Activated CD4-positive, alpha-beta T cell treated with anti-CD3 and anti-CD28 coated beads for 36 hours (primary cell): ENCODE measurements around the gene GPRIN3. TPM values are rescaled to one million over a fixed set of nuclear protein-coding genes. Genes with fewer than 3 reads are reported as not detected.
A peak's percentile ranks its signal among the peaks of the same experiment; 100 is the strongest.

Experiments used
- ATAC-seq: fragments of 200-7000 bp; cut with Tn5 transposase; one replicate; pipeline ENCODE4 v1.10.0; 2021; ENCODE audit warnings: mild to moderate bottlenecking, moderate library complexity
- CTCF ChIA-PET: fragments of 350-600 bp; sonication (Branson Sonifier 250); formaldehyde crosslinking; loops from one replicate; lab custom pipeline; 2021; ENCODE audit warnings: antibody characterized with exemption; lab: Charles Lee
- POLR2A ChIA-PET: fragments of 350-600 bp; sonication (Branson Sonifier 250); formaldehyde crosslinking; loops from one replicate; lab custom pipeline; 2021; ENCODE audit warnings: antibody characterized with exemption, inconsistent platforms; lab: Charles Lee
- DNase-seq: peaks from one replicate; pipeline ENCODE4 v3.0.0-alpha.2; 2020
- H3K27ac Mint-ChIP-seq: one replicate; pipeline ENCODE4 v1.8.0; 2021; ENCODE audit warnings: mixed read lengths
- H3K27me3 Mint-ChIP-seq: one replicate; pipeline ENCODE4 v1.8.0; 2021; ENCODE audit warnings: mixed read lengths
- H3K36me3 Mint-ChIP-seq: one replicate; pipeline ENCODE4 v1.8.0; 2021; ENCODE audit warnings: low read depth, mixed read lengths
- H3K4me1 Mint-ChIP-seq: one replicate; pipeline ENCODE4 v1.8.0; 2021; ENCODE audit warnings: mixed read lengths
- H3K4me3 Mint-ChIP-seq: one replicate; pipeline ENCODE4 v1.8.0; 2021; ENCODE audit warnings: mild to moderate bottlenecking, moderate library complexity, mixed read lengths
- H3K9me3 Mint-ChIP-seq: one replicate; pipeline ENCODE4 v1.8.0; 2021; ENCODE audit warnings: low read depth, mixed read lengths
- intact Hi-C, 2 experiments: fragments of 100-400 bp; cut with DNase I in 1 of 2; cut with micrococcal nuclease in 1 of 2; formaldehyde crosslinking; loops; one replicate each; pipeline versions ENCODE4 v1.14.2 to v1.15.1; 2022 to 2024; cut with DNase I, micrococcal nuclease
- total RNA-seq, 2 experiments: library from RNA; stranded (reverse); gene quantifications; one replicate each; pipeline ENCODE4 v1.2.3, GENCODE V29; 2021

Gene GPRIN3
- total RNA-seq, 2 experiments from 2014 or later: 10.5 to 12.2 TPM

DNA sequence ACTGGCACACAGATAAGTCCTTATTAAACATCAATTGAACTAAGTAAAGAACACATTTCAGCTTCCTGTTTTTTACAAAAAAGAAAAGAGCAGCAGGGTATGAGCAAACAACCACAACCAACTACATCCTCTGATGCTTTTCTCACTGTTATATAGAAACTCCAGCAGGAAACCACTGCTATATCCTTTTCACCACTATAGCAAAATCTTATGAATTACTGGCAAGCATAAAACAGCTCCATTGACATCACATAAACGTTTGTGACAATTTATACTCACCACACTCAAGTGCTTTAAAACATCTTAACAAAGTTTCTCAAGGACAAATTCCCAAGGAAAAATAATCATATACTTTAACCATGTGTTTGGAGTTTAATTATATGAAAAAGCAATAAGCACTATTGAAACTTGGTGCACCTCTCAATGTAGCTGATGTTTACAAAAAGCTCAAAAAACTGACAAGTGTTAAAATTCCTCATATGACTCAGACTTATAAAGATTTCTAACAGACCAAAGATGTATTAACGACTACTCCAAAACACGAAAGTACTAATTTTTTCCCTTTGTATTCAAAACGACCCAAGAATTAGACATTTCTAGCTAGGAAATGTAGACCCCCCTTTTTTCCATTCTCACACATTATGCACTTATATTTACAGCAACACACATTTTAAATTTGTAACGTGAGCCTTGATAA, 12.9 kb downstream of the GPRIN3 start:
- POLR2A ChIA-PET: interaction anchor here (0.5 to 1.4 kb wide), 10 partner anchors 11 to 1866 kb away, joined by 3 to 11 read pairs (median 4); partner anchors contain the start of gene GPRIN3
- H3K4me3 Mint-ChIP-seq: peak overlapping the region; percentile 53
- intact Hi-C loops: loop anchor here (1.0 to 10.0 kb wide), 12 partner anchors 9 to 1010 kb away; partner anchors contain the start of genes GPRIN3 (in 1 of the 2), HERC6 (in 1 of the 2), PPM1K (in 1 of the 2) and TIGD2 (in 1 of the 2)

DNA sequence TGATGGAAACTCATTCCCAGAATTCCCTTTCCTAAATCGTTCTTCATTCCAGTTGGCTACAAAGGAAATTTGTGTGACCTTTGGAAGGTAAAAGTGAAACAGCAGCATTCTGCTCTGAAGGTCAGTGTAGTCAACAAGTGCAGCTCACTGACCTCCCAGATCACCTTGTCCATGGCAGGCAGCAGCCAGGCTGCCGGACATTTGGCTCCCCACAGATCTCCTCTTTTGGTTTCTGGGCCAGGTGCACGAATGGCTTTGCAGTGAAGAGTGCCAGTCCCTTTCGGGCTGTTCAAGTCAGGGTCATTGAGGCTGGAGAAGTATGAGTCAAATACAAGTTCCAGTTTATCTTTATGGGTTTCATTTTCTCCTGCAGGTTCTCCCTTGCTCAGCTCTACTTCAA, 14.3 kb downstream of the GPRIN3 start:
- ChIA-PET POLR2A (no interaction called here), CTCF (interaction anchor here (1.1 to 3.5 kb wide), 4 partner anchors 9 to 141 kb away, joined by 4 to 14 read pairs (median 12); no protein-coding TSS in a partner anchor)
- ATAC-seq (no peak), DNase-seq (no peak)
- Mint-ChIP-seq H3K27ac (peak overlapping the region; percentile 94), H3K4me3 (peak overlapping the region; percentile 53), H3K9me3 (peaks cover 2% of the 10 kb centered on the region), H3K27me3 (no peaks in the 10 kb centered on the region), H3K36me3 (peaks cover 11% of the 10 kb centered on the region), H3K4me1 (peaks cover 95% of the 10 kb centered on the region)
- intact Hi-C loops: loop anchor here (5.0 to 10.0 kb wide), 5 partner anchors 36 to 1008 kb away; partner anchors contain the start of genes HERC6 (in 1 of the 2), PPM1K (in 1 of the 2) and TIGD2 (in 1 of the 2)

More for the DNA sequence above, 12.9 kb downstream of the GPRIN3 start:
- no peak for DNase-seq
- H3K4me1 Mint-ChIP-seq: peaks cover 83% of the 10 kb centered on the region
- no peaks in the 10 kb centered on the region for H3K27me3 Mint-ChIP-seq
- H3K36me3 Mint-ChIP-seq: peaks cover 11% of the 10 kb centered on the region
- CTCF ChIA-PET: interaction anchor here (0.6 to 3.5 kb wide), 16 partner anchors 9 to 908 kb away, joined by 3 to 14 read pairs (median 4); partner anchors contain the start of gene GPRIN3
- peaks cover 2% of the 10 kb centered on the region for H3K9me3 Mint-ChIP-seq
- peak overlapping the region; percentile 94 for H3K27ac Mint-ChIP-seq
- peak; percentile 66 for ATAC-seq

- POLR2A ChIA-PET: interaction anchor here (1.2 to 1.8 kb wide), 2 partner anchors 9 to 10 kb away, joined by 4 to 12 read pairs; no protein-coding TSS in a partner anchor
Measured at GRCh38 chr4:89290727-89291516, 16.7 kb downstream of the GPRIN3 start.

DNA sequence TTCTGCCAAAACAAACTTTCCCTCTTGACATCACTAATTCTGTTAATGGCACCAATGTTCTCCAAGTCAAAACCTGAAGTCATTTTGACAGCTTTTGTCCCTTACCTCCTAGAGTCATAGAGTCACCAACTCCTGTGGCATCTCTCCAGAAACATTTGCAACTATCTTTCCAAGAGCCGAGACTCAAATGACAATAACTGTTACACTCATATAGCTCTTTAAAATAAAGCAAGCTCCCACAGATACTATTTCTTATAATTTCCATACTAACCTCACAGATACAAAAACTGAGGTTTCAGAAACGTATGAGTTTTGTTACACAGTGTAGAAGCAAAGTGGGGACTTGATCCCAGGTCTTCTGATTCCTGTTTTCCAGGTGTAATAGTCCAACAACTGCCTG, 18.3 kb downstream of the GPRIN3 start:
- Mint-ChIP-seq H3K36me3 (peaks cover 9% of the 10 kb centered on the region), H3K4me3 (peak overlapping the region; percentile 67), H3K4me1 (peaks cover 95% of the 10 kb centered on the region), H3K9me3 (peaks cover 2% of the 10 kb centered on the region), H3K27me3 (no peaks in the 10 kb centered on the region), H3K27ac (peak overlapping the region; percentile 94)
- DNase-seq (no peak), ATAC-seq (peak; percentile 40)
- intact Hi-C loops: loop anchor here (2.0 kb wide), 2 partner anchors 17 to 35 kb away; partner anchors contain the start of gene GPRIN3 (in 1 of the 2)
- ChIA-PET CTCF (interaction anchor here (0.7 to 2.8 kb wide), 8 partner anchors 9 to 37 kb away, joined by 3 to 9 read pairs (median 4); no protein-coding TSS in a partner anchor), POLR2A (interaction anchor here (0.6 to 1.8 kb wide), 2 partner anchors 11 to 47 kb away, joined by 3 to 12 read pairs; no protein-coding TSS in a partner anchor)

More at GRCh38 chr4:89290727-89291516, 16.7 kb downstream of the GPRIN3 start:
- H3K27me3 Mint-ChIP-seq: no peaks in the 10 kb centered on the region
- peak overlapping the region; percentile 14 for H3K4me3 Mint-ChIP-seq
- CTCF ChIA-PET: interaction anchor here (0.8 to 2.8 kb wide), 5 partner anchors 9 to 36 kb away, joined by 3 to 9 read pairs (median 4); no protein-coding TSS in a partner anchor
- peaks cover 2% of the 10 kb centered on the region for H3K9me3 Mint-ChIP-seq
- DNase-seq (peak; percentile 62), ATAC-seq (peak; percentile 28)
- H3K27ac Mint-ChIP-seq: peak overlapping the region; percentile 74
- H3K36me3 Mint-ChIP-seq: peaks cover 9% of the 10 kb centered on the region
- H3K4me1 Mint-ChIP-seq: peaks cover 93% of the 10 kb centered on the region
- intact Hi-C loops: loop anchor here (5.0 to 10.0 kb wide), 5 partner anchors 34 to 1006 kb away; partner anchors contain the start of genes HERC6 (in 1 of the 2), PPM1K (in 1 of the 2) and TIGD2 (in 1 of the 2)

DNA sequence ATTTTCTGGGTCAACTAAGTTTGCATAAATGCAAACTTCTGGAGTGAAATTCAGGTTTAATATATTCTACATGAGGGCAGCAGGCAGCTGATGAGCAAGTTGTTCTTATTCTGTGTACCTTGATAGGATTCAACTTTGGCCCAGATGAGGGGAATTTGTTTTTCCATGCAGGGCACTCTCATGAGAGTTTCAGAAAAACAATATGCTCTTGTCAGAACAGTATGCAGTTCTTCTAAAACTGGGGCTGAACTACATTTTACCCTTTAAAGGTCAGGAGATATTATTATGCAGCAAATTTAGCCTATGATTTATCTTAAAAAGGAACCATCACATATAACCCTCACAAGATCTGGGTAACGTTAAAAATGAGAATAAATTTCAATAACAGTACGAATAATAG, 19.2 kb downstream of the GPRIN3 start:
- H3K4me3 Mint-ChIP-seq: peak overlapping the region; percentile 67
- peaks cover 11% of the 10 kb centered on the region for H3K36me3 Mint-ChIP-seq
- H3K9me3 Mint-ChIP-seq: peaks cover 2% of the 10 kb centered on the region
- POLR2A ChIA-PET: interaction anchor here (0.6 kb wide), 1 partner anchor 46 kb away, joined by 3 read pairs; no protein-coding TSS in a partner anchor
- ATAC-seq (no peak), DNase-seq (no peak)
- H3K27me3 Mint-ChIP-seq: no peaks in the 10 kb centered on the region
- peak overlapping the region; percentile 94 for H3K27ac Mint-ChIP-seq
- intact Hi-C loops: loop anchor here (2.0 kb wide), 2 partner anchors 18 to 34 kb away; partner anchors contain the start of gene GPRIN3 (in 1 of the 2)
- CTCF ChIA-PET: interaction anchor here (0.9 to 2.2 kb wide), 3 partner anchors 10 to 29 kb away, joined by 3 to 7 read pairs (median 3); no protein-coding TSS in a partner anchor
- peaks cover 95% of the 10 kb centered on the region for H3K4me1 Mint-ChIP-seq

DNA sequence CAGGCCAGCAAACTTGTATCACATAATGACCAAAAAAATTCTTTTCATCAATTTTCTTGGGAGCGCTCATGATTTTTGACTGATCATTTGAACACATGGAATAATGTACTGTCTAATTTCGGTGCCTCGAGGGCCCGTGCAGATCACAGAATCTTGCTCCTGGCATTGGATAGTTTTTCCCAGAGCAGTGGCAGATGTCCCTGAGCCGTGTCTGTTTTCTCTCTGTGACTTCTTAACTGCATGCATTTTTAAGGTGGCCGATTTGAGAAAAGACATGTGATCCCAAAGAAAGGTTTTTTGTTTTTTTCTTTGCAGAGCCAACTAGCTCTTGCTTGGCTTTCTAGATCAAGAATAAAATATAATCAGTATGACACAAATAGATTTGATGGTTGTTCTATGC, 19.7 kb downstream of the GPRIN3 start:
- Mint-ChIP-seq H3K4me1 (peaks cover 95% of the 10 kb centered on the region), H3K4me3 (peak overlapping the region; percentile 67), H3K36me3 (peaks cover 8% of the 10 kb centered on the region), H3K27me3 (no peaks in the 10 kb centered on the region), H3K9me3 (peaks cover 2% of the 10 kb centered on the region), H3K27ac (peak overlapping the region; percentile 94)
- intact Hi-C loops: loop anchor here (2.0 kb wide), 2 partner anchors 19 to 33 kb away; partner anchors contain the start of gene GPRIN3 (in 1 of the 2)
- ChIA-PET CTCF (interaction anchor here (0.9 to 2.2 kb wide), 3 partner anchors 11 to 31 kb away, joined by 3 to 7 read pairs (median 4); no protein-coding TSS in a partner anchor), POLR2A (no interaction called here)
- no peak for DNase-seq
- ATAC-seq: no peak

GRCh38 chr4:89285745-89286144, 21.9 kb downstream of the GPRIN3 start:
- intact Hi-C loops: loop anchor here in 1 of 2 experiments (1.0 kb wide), 1 partner anchor 10 kb away; no protein-coding TSS in a partner anchor
- no peak for ATAC-seq
- POLR2A ChIA-PET: no interaction called here

GRCh38 chr4:89284828-89285227, 22.8 kb downstream of the GPRIN3 start:
- ATAC-seq (peak; percentile 75), DNase-seq (peak; percentile 64)
- Mint-ChIP-seq H3K27ac (peak overlapping the region; percentile 68), H3K4me3 (peak overlapping the region; percentile 6), H3K36me3 (peaks cover 9% of the 10 kb centered on the region), H3K27me3 (no peaks in the 10 kb centered on the region), H3K4me1 (peaks cover 83% of the 10 kb centered on the region), H3K9me3 (no peaks in the 10 kb centered on the region)
- intact Hi-C loops: loop anchor here in 1 of 2 experiments (1.0 kb wide), 1 partner anchor 10 kb away; no protein-coding TSS in a partner anchor
- ChIA-PET CTCF (interaction anchor here (1.1 to 3.8 kb wide), 6 partner anchors 9 to 58 kb away, joined by 3 to 14 read pairs (median 6); no protein-coding TSS in a partner anchor), POLR2A (interaction anchor here (0.6 kb wide), 3 partner anchors 11 to 242 kb away, joined by 4 to 6 read pairs (median 4); no protein-coding TSS in a partner anchor)

More at GRCh38 chr4:89285745-89286144, 21.9 kb downstream of the GPRIN3 start:
- Mint-ChIP-seq H3K4me1 (peaks cover 92% of the 10 kb centered on the region), H3K27me3 (no peaks in the 10 kb centered on the region), H3K27ac (peak overlapping the region; percentile 55), H3K9me3 (no peaks in the 10 kb centered on the region), H3K36me3 (peaks cover 9% of the 10 kb centered on the region), H3K4me3 (peak overlapping the region; percentile 26)
- no peak for DNase-seq
- CTCF ChIA-PET: interaction anchor here (0.9 to 3.8 kb wide), 4 partner anchors 9 to 34 kb away, joined by 3 to 13 read pairs (median 4); no protein-coding TSS in a partner anchor

- Mint-ChIP-seq H3K4me1 (peaks cover 75% of the 10 kb centered on the region), H3K9me3 (no peaks in the 10 kb centered on the region), H3K36me3 (peaks cover 9% of the 10 kb centered on the region), H3K4me3 (no peak overlapping the region), H3K27me3 (no peaks in the 10 kb centered on the region), H3K27ac (peak overlapping the region; percentile 68)
- POLR2A ChIA-PET: interaction anchor here (1.1 kb wide), 1 partner anchor 15 kb away, joined by 4 read pairs; no protein-coding TSS in a partner anchor
- peak; percentile 24 for DNase-seq
- intact Hi-C loops: no loop called here
- peak; percentile 17 for ATAC-seq
- CTCF ChIA-PET: interaction anchor here (1.1 to 3.8 kb wide), 6 partner anchors 9 to 57 kb away, joined by 3 to 14 read pairs (median 6); no protein-coding TSS in a partner anchor
Measured at GRCh38 chr4:89284020-89284424, 23.6 kb downstream of the GPRIN3 start.
